ENCODE data around the gene EP300. TPM values are rescaled to one million over a fixed set of nuclear protein-coding genes. Genes with fewer than 3 reads are reported as not detected.

The EP300 gene
- total and polyA plus RNA-seq, 2 donors from 2014 or later, result 4.1 to 76.8 TPM

DNA sequence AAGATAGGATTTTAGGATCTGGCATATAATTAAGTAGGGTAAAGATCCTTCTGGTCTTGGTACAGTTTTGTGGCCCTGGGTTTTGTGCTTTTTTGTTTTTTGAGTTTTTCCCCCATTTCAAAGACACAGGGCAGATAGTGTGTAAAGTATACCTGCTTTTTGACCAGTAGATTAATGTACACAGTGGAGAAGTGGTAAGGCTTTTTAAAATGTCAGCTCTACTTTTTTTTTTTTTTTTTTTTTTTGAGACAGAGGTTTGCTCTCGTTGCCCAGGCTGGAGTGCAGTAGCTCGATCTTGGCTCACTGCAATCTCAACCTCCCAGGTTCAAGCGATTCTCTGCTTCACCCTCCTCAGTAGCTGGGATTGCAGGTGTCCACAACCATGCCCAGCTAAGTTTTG, 4.0 kb downstream of the EP300 start:
- Histone ChIP-seq H3K9me3 (ENCODE audit: control insufficient read depth in 2 of 3, insufficient read depth in 1 of 3, low read length in 3 of 3) (no peaks in the 10 kb centered on the region), H3K27ac (ENCODE audit: low read depth in 2 of 2, low read length in 2 of 2) (no peak overlapping the region), H3K4me3 (ENCODE audit: low read length in 3 of 3) (no peak overlapping the region), H3K9ac (ENCODE audit: low read length in 3 of 3) (no peak overlapping the region), H3K4me1 (ENCODE audit: control insufficient read depth in 2 of 3, insufficient read depth in 2 of 3, low read depth in 1 of 3, low read length in 3 of 3) (peaks cover 0 to 12% (median 11%) of the 10 kb centered on the region in 3 donors), H3K27me3 (ENCODE audit: control insufficient read depth, insufficient read depth, low read length) (no peaks in the 10 kb centered on the region), H3K36me3 (ENCODE audit: control insufficient read depth in 2 of 3, insufficient read depth in 3 of 3, low read length in 3 of 3) (no peaks in the 10 kb centered on the region)
- TF ChIP-seq, protein P1, sequence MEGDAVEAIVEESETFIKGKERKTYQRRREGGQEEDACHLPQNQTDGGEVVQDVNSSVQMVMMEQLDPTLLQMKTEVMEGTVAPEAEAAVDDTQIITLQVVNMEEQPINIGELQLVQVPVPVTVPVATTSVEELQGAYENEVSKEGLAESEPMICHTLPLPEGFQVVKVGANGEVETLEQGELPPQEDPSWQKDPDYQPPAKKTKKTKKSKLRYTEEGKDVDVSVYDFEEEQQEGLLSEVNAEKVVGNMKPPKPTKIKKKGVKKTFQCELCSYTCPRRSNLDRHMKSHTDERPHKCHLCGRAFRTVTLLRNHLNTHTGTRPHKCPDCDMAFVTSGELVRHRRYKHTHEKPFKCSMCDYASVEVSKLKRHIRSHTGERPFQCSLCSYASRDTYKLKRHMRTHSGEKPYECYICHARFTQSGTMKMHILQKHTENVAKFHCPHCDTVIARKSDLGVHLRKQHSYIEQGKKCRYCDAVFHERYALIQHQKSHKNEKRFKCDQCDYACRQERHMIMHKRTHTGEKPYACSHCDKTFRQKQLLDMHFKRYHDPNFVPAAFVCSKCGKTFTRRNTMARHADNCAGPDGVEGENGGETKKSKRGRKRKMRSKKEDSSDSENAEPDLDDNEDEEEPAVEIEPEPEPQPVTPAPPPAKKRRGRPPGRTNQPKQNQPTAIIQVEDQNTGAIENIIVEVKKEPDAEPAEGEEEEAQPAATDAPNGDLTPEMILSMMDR (IDR thresholded peaks at IDR 0.05; ENCODE audit: borderline replicate concordance, extremely low read depth, insufficient read depth), result no peak
- FAIRE-seq (no peak), DNase-seq (no peak)
- intact Hi-C loops (cut with DNase I), result loop anchor here (10.0 kb wide), 1 partner anchor 142 kb away; the partner anchor contains the start of gene RBX1

- Histone ChIP-seq H3K9me3 (ENCODE audit: control insufficient read depth in 2 of 3, insufficient read depth in 1 of 3, low read length in 3 of 3) (no peaks in the 10 kb centered on the region), H3K4me3 (ENCODE audit: low read length in 3 of 3) (no peak overlapping the region), H3K27me3 (ENCODE audit: control insufficient read depth, insufficient read depth, low read length) (no peaks in the 10 kb centered on the region), H3K4me1 (ENCODE audit: control insufficient read depth in 2 of 3, insufficient read depth in 2 of 3, low read depth in 1 of 3, low read length in 3 of 3) (peaks cover 0 to 12% (median 11%) of the 10 kb centered on the region in 3 donors), H3K36me3 (ENCODE audit: control insufficient read depth in 2 of 3, insufficient read depth in 3 of 3, low read length in 3 of 3) (no peaks in the 10 kb centered on the region), H3K9ac (ENCODE audit: low read length in 3 of 3) (no peak overlapping the region), H3K27ac (ENCODE audit: low read depth in 2 of 2, low read length in 2 of 2) (no peak overlapping the region)
- intact Hi-C loops (cut with DNase I), result loop anchor here (10.0 kb wide), 1 partner anchor 142 kb away; the partner anchor contains the start of gene RBX1
- FAIRE-seq (no peak), DNase-seq (no peak)
- TF ChIP-seq, protein P1 (IDR thresholded peaks at IDR 0.05; ENCODE audit: borderline replicate concordance, extremely low read depth, insufficient read depth), result no peak
These were observed 4.4 kb downstream of the EP300 start for GRCh38 chr22:41096841-41097240.

GRCh38 chr22:41099036-41099435, 6.6 kb downstream of the EP300 start:
- TF ChIP-seq, protein P1 (IDR thresholded peaks at IDR 0.05; ENCODE audit: borderline replicate concordance, extremely low read depth, insufficient read depth), result no peak
- DNase-seq (no peak), FAIRE-seq (no peak)
- Histone ChIP-seq H3K4me1 (ENCODE audit: control insufficient read depth in 2 of 3, insufficient read depth in 2 of 3, low read depth in 1 of 3, low read length in 3 of 3) (peaks cover 0 to 16% (median 6%) of the 10 kb centered on the region in 3 donors), H3K36me3 (ENCODE audit: control insufficient read depth in 2 of 3, insufficient read depth in 3 of 3, low read length in 3 of 3) (peaks cover 0 to 3% (median 2%) of the 10 kb centered on the region in 3 donors), H3K27ac (ENCODE audit: low read depth in 2 of 2, low read length in 2 of 2) (no peak overlapping the region), H3K27me3 (ENCODE audit: control insufficient read depth, insufficient read depth, low read length) (no peaks in the 10 kb centered on the region), H3K9me3 (ENCODE audit: control insufficient read depth in 2 of 3, insufficient read depth in 1 of 3, low read length in 3 of 3) (no peaks in the 10 kb centered on the region), H3K9ac (ENCODE audit: low read length in 3 of 3) (peak overlapping the region in 1 of 3 donors; percentile 14), H3K4me3 (ENCODE audit: low read length in 3 of 3) (peak overlapping the region in 1 of 3 donors; percentile 11)
- intact Hi-C loops (cut with DNase I), result loop anchor here (10.0 kb wide), 1 partner anchor 144 kb away; the partner anchor contains the start of gene RBX1
